Stimulated activated CD4-positive, alpha-beta T cell treated with anti-CD3 and anti-CD28 coated beads, TNF-alpha, amount 100 ng/mL, for 24 hours (primary cell): ENCODE data around the gene DDX25.

Source experiments
- DNase-seq, 3 experiments: peaks; one replicate each; pipeline ENCODE4 v3.0.0-alpha.2; 2020; ENCODE audit warnings: low read depth in 3 of 3

The DDX25 gene

DNA sequence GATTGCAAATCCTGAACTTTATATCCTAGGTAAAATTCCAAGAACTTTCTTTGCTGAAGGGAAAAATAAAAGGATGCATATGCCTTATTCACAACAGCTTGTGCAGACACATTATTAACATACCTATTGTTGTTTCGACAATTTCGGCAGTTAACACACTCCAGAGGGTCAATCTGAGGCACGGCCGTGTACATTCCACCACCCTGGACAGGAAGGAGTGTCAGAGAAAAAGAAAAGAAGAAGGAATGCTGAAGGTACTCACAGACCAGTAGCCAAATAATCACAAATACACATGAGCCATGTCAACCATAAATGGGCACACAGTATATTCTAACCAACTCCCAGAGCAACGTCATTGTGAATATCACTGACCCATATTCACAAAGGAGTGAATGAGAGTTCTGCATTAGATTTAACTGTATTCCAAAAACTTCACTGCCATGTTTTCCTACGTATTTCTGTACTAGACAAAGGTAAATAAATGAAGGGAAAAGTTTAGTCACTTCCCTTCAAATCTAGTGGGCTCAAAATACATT lies 73.9 kb downstream of the DDX25 start:
- no peak for DNase-seq
